Activated CD8-positive, alpha-beta memory T cell treated with anti-CD3 and anti-CD28 coated beads, Interleukin-2, amount 50 U/mL, for 4 hours (primary cell): ENCODE data around the gene FAM117B.
"Not testable (repeated sequence)": the region's sequence is repeated elsewhere in the genome, so short reads cannot be mapped to it uniquely, and the experiment has no call there.

Source experiments
- DNase-seq: peaks from one replicate; pipeline ENCODE4 v3.0.0-alpha.2; 2020

FAM117B gene

DNA sequence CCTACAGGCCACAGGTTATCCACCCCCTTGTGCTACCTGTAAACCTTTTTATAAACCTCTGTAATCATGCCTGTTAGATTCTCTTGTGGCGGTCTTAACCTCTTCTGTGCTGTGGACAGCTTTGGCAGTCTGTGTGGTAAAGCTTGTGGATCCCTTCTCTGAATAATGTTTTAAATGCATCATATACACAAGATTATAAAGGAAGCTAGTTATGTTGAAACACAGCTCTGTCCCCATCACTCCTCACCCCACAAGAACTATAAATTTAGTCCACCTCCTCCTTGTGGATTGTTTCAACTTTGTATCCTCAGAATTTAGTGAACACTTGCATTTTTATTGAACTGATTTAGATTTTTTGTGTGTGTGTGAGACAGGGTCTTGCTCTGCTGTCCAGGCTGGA lies 129.1 kb downstream of the FAM117B start:
- no peak for DNase-seq

DNA sequence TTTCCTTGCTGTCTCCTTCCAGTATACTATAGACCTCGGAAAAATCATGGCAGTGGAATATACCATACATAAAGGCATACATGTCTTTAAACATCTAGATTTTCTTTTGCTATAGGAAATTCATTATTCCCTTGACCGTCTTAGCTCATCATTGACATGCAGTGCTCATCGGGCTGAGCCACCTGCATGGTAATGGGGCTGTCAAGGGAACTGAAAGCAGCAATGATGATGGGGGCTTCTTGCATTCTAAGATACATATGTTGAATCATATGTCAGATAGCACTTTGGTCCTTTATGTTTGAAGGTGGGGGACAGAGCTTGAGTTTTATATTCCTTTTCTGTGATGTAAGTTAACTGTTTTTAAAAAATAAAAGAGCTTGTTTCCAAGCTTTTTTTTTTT lies 130.2 kb downstream of the FAM117B start:
- no peak for DNase-seq

DNA sequence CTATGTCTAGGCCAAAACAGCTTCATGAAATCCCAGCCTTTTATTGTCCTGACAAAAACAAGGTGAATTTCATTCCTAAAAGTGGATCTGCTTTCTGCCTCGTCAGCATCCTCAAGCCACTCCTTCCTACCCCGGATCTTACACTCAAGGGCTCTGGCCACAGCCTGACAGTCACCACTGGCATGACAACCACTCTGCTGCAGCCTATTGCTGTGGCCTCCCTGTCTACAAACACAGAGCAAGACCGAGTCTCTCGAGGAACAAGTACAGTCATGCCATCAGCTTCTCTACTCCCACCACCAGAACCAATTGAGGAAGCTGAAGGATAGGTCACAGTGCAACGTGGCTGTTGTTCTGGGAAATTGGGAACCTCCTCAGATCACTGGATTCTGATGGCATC lies 130.7 kb downstream of the FAM117B start:
- no peak for DNase-seq

DNA sequence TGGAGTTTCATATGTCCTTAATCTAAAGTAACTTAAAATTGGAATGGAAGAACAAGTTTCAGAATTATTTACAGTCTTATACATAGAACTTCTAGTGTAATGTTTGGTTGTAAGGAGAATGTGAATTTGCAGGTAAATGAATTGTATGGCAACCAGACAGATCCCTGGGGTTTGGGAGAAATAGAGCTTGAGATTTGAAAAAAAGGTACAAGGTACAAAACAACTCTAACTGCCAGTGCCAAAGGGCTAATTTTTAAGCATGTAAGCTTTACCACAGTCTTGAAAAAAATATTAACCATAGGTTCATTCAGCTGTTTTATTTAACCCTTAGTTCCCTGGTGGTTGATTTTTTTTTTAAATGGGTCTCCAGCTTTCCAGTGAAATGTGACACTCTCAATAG lies 133.5 kb downstream of the FAM117B start:
- DNase-seq: no peak

DNA sequence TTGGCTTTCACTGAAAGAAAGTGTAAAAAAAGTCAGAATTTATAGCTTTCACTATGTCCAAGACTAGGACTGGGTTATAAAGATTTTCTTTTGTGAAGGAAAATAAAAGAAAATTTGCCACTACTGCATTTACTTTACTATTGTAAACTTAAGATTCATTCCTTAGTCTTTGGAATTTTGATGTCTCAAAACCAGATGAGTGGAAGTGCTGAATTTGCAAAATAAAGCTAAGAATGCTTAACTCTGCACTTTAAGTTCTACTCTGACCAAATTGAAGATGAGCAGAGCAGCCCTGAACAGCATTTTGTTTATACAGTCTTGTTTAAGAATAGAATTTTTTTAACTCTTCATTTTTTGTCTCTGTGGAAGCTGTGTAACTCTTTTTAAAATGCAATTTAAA lies 134.4 kb downstream of the FAM117B start:
- no peak for DNase-seq

DNA sequence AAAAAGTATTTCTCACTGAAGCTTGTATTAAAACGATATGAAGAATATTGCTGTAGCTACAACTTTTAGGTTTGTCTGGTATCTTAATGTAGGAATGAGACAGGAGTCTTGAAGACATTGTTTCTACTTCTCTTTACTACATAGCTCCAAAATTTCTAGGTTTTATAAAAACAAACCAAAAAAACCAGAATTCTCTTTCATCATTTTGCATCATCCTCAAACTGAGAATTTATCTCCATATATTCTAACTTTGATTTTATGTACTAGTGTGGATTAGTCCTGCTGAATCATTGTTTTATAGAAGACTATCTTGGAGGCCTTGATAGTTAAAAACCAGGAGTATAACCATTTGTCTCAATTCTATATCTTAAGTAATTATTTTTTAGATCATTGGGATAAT lies 136.6 kb downstream of the FAM117B start:
- DNase-seq: no peak

DNA sequence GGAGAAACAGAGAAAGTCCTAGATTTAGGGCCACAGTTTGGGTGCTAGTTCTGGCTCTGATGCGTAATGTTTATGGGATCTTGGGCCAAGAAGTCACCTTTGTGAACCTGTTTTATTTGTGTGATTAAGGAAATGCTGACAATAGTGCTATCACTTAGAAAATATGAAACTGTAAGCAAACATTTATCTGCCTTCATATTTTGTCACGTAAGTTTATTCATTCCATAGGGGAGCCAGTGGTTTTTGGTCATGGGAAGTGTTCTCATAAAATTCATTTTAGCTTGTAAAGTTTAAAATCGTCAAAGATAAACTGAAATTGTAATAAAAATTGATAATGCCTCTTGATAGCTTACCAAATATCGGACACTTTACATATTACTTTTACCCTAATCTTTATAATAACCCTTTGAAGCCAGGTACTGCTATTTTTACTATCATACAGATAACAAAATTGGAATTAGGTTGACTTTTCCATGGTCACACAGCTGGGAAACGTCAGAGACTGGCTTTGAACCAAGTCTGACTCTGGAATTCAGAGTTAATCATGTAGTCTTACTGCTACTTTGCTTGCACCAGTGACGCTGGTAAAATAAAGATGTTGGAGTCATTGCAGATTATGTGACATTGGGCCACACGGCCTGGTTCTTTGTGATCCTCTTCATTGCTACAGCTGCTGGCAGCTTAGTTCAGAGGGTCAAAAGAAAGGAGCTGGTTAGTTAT lies 137.1 kb downstream of the FAM117B start:
- no peak for DNase-seq

DNA sequence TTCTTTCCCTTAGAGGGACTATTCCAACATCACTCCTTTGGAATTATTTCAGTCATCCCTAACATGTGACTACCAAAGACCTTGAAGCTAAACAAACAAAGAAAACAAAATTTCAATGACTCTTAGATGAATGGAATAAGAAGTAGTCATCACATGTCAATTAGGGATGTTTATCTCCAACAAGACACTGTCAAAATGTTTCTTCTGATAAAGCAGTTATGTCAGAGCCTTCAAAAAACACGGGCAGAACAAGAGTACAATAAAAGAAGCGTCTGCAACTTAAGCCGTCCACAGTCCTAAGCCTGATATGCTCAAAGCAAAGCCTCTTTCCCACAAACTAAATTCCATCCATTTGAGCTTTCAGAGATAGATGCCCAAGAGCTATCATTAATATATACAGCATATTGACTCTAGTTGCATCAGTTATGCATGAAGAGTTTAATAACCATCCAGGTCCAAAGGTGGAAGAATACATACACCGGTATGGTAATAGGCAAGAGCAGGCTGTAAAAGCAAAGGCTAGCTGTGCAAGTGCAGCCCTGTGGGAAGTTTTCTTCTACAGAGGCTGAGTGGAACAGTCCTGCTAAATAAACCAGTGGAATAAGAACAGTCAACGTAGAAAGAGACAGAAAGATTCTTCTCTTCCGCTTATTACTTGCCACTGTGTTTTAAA lies 138.7 kb downstream of the FAM117B start:
- no peak for DNase-seq

DNA sequence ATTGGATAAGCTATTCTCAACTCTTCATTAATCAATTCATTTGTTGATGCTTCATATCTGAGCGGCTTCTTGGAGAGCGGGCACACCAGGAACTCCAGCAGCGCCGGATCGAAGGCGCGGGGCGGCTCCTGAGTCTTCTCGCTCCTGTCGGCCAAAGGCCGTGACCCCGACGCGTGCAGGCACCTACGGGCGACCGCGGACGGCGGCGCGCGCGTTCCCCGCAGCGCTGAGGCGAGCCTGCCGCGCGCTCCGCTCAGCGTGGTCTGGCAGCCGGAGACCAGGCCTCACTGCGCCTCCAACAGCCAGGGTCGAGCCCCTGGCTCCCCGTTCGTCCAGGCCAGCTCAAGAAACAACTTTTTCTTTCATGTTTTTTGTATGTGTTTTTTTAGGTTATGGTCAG lies 139.3 kb downstream of the FAM117B start:
- no peak for DNase-seq

DNA sequence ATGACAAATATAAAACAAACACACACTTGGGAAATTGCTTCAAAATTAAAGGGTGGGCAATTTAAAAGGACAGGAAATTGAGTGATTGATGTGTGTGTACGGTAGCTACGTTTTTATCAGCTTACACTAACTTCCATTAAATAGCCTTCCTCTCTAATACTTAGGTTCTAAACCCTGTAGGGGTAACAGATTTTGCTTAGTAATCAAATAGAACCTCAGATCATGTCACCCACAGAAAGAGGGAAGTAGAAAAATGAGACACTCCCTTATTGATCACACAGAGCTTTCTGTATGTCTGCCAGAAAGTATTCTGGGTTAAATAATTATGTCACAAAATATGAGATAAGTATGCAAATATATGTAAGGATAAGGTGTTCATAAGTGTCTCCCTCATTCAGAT lies 143.4 kb downstream of the FAM117B start:
- DNase-seq: no peak

DNA sequence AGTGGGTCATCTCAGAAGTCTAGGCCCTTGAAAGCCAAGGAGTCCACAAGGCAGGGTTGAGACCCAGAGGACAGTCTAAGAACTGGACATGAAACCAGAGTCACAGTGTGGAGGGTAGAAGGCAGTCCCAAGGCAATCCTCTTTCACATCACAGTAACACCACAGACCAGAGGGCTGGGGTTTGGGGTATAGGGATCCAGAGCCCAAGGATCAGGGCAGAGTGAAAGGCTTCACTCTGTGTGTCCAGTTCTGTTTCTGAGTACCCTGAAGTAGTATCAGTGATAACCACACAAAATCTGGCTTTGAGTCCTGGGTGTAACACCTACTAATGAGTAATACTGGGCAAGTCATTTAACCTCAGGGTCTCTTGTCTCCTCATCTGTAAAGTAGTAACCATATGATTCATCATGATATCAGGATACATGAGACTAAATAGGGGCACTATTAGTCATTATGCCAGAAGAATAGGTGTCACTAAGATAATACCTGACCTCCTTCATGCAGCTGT lies 145.8 kb downstream of the FAM117B start:
- no peak for DNase-seq

DNA sequence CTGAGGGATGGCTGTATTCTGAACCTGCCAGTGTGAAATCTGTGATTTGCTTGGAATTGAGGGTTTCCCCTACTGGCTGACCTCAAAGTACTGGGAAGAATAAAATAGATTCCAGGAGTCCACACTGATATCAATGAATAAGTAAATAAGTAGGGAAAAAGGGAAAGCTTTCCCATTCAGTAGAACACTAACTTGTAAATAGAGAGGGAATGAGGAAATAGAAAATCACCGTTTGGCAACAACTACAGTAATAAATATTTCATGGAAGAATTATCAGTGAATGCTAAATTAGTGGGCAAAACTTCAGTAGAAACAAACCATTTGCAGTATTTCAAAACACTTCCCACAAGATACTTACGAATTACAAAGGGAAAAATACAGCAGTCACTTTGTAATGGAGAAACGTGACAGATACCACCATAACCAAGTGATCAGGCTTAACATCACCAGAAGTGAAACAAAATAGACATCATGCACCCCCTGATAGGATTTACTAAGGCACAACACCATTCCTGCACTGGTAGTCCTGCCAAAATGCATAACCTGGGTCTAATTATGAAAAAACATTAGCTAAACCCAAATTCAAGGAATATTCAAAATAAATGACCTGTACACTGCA lies 148.3 kb downstream of the FAM117B start:
- no peak for DNase-seq

DNA sequence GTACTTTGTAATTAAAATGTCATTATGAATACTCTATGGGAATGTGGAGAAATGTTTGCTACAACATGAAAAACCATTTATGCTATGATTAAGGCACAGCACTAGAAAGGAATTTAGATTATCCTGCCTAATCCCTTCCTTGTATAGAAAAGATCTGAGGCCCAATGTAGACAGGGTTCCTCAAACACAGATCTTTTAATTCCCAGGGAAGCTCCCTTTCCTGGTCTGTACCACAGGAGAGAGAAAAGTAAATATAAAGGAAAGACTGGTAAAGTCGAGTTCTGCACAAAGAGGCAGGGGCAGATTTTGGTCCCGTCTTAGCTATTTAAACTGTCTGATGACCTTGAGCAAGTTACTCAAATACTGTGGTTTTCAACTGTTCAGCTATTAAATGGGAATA lies 152.1 kb downstream of the FAM117B start:
- DNase-seq: no peak

DNA sequence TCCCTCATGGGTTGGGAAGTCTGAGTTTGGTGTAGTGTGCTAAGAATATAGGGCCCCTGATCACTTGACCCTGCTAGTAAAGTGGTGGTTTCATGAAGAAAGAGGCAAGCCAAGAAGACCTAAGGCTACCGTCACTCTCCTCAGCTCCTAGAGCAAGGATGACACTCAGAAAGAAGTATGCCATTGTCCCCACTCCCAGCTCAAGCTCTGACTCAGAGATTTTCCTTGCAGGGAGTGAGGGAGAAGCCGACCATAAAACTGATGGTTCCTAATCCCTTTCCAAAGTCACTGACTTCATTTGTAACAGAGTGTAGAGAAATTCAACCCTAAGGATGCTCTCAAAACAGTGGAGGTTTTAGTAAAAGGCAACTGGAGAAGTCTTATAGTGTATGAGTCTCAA lies 155.9 kb downstream of the FAM117B start:
- no peak for DNase-seq

DNA sequence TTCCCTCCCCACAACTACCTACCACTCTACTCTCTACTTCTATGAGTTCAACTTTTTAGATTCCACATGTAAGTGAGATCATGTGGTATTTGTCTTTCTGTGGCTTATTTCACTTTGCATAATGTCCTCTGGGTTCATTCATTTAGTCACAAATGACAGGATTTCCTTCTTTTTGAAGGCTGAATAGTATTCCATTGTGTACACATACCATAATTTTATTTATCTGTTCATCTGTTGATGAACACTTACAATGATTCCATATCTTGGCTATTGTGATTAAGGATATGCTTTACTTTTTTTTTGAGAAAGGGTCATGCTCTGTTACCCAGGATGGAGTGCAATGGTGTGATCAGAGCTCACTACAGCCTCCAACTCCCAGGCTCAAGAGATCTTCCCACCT lies 163.2 kb downstream of the FAM117B start:
- DNase-seq: no peak

DNA sequence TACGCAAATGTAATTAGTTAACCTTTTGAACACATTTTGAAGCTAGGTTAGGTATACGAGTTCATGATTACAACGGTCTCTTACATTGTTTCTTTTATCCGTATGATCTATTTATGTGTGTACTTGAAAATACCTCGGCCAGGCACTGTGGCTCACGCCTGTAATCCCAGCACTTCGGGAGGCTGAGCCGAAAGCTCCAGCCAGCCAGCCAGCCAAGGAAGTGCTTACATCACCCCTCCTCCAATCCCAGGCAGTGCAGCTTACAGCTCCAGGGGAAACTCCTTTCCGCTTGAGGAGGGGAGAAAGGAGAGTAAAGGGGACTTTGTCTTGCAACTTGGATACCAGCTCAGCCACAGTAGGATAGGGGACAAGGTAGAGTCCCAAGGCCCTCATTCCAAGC lies 171.1 kb downstream of the FAM117B start:
- not testable (repeated sequence) for DNase-seq

DNA sequence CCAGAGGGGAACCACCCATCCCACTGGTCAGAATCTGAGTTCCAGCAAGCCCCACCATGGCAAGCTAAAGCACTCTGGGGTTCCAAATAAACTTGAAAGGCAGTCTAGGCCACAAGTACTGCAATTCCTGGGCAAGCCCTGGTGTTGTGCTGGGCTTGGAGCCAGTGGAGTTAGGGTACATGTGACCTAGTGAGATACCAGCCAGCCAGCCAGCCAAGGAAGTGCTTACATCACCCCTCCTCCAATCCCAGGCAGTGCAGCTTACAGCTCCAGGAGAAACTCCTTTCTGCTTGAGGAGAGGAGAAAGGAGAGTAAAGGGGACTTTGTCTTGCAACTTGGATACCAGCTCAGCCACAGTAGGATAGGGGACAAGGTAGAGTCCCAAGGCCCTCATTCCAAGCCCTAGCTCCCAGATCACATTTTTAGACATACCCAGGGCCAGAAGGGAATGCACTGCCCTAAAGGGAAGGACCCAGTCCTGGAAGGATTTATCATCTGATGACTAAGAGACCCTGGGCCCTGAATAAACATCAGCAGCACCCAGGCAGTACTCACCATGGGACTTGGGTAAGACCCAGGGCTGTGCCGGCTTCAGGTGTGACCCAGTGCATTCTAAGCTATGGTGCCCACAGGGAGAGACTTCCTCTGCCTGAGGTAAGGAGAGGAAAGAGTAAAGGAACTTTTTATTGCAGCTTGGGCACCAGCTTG lies 172.8 kb downstream of the FAM117B start:
- DNase-seq: not testable (repeated sequence)

DNA sequence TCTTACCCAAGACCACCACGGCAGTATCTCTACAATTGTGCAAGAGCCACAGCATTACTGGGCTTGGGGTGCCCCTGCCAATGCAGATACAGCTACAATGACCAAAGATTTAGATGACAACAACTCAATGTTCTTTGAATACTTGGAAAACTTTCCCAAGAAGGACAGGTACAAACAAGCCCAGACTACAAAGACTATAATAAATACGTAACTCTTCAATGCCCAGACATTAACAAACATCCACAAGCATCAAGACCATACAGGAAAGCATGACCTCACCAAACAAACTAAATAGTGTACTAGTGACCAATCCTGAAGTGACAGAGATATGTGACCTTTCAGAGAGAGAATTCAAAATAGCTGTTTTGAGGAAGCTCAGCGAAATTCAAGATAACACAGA lies 174.0 kb downstream of the FAM117B start:
- no peak for DNase-seq

DNA sequence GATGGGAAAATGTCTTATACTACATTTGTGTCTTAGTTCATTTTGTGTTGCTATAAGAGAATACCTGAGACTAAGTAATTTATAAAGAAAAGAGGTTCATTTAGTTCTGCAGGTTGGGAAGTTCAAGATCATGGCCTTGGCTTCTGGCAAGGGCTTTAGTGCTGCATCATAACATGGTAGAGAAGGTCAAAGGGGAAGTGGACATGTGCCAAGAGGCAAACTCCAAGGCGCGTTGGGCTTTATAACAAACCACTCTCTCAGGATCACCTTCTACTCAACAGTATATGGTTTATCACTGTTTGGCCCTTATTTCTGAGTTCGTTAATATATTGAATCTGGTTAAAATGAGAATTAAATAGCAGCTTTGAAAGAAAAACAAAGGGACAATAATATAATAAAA lies 178.6 kb downstream of the FAM117B start:
- DNase-seq: no peak

DNA sequence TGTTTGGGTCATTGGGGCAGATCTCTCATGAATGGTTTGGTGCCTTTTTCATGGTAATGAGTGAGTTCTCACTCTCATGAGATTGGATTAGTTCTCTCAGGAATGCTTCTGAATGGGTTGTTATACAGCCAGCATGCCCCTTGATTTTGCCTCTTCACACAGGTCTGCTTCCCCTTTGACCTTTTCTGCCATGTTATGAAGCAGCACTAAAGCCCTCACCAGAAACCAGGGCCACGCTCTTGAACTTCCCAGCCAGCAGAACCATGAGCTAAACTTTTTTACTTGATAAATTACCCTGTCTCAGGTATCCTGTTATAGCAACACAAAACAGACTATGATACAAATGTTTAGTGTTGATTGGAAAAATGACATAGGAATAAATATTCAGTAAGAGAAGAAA lies 179.5 kb downstream of the FAM117B start:
- DNase-seq: no peak

DNA sequence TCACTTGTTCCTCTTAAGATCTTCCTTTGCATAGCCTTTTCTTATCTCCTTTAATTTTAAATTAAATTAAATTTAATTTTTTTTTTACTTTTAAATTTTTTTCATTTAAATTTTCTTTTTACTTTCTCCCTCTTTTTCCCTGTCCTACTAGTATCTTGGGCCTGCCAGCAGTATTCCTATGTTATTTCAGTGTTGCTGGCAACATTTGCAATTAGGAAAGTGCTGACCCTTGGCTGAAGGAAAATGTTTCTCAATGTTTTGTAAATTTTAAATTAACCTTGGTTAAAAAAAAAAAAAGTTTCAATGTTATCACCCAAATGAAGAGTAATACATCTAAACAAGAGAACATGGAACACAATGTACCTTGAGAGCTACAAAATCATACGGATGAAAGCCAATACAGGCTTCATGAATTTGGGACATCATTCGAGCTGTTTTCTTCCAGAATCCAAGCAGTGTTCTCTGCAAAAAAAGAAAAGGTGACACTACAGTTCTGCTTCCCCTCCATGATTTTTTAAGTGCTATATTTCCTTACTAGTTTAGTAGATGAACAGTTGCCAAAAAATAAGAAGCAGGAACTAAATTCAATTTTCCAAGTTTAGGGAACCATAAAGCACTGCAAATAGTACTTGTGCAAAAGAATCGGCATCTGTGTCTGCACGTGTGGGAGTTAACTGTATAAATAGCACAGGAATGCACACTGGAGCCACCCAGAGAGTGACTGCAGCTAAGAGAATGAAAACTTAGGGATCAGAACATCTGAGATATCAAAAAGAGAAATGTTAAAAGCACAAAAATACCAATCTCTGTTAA lies 181.0 kb downstream of the FAM117B start:
- no peak for DNase-seq

DNA sequence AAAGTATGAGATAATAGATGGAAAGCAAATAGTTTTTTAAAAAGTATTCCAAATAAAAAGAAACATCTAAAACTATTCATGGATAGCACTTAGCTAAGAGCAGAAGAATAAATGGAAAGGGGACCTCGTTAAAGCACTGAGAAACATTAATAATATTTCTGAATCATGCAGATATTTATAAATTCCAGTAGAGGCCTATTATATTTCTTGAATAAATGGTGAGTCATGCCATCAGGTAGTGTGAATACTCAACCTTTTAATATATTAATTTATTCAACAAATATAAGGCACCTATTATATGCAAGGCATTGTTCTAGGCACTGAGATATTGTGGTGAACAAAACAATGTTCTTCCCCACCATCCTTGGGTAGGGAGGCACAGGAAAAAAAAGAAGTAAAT lies 183.0 kb downstream of the FAM117B start:
- DNase-seq: no peak

DNA sequence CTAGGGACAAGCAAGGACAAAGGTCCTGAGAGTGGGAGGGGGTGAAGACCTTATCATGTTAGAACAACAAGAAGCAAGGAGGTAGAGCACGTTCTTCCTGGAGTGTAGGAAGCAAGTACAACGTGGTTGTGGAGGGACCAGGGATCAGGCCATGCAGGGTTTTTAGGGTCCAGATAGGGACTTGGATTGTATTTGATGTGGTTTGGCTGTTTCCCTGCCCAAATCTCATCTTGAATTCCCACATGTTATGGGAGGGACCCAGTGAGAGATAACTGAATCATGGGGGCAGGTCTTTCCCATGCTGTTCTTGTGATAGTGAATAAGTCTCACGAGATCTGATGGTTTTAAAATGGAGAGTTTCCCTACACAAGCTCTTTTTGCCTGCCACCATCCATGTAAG lies 183.6 kb downstream of the FAM117B start:
- no peak for DNase-seq
